ENCODE data around the gene LAPTM4A.

DNA sequence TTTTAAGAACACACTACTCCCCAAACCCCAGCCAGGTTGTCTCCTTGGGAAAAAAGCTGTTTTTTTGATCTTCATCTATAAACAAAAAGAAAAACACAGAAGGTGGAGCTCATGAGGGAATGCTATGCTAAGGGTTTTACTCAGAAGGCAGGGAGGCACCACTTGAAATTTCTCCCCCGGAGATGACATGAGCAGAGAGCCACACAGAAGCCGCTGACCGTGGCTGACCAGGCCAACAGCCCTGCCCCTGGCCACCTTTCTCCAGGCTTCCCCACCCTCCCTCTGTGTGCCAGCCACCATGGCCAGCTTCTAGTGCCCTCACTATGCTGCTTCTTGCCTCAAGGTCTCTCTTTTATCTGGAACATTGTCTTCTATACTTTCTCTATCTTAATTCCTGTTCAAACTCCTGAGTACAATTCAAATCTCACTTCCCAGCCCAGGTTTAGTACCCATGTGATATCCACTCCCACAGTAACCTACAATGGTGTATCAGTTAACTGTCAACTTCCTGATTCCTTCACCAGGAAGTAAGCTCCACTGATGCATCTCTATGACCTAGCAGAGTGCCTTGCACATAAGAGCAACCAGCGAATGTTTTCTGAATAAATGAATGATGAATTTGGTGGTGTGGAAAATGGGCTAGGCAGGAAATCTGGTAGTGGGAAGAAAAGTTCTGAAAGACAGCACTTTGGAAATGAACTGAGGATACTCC, 15.3 kb downstream of the LAPTM4A start:
- TF ChIP-seq, protein P1, sequence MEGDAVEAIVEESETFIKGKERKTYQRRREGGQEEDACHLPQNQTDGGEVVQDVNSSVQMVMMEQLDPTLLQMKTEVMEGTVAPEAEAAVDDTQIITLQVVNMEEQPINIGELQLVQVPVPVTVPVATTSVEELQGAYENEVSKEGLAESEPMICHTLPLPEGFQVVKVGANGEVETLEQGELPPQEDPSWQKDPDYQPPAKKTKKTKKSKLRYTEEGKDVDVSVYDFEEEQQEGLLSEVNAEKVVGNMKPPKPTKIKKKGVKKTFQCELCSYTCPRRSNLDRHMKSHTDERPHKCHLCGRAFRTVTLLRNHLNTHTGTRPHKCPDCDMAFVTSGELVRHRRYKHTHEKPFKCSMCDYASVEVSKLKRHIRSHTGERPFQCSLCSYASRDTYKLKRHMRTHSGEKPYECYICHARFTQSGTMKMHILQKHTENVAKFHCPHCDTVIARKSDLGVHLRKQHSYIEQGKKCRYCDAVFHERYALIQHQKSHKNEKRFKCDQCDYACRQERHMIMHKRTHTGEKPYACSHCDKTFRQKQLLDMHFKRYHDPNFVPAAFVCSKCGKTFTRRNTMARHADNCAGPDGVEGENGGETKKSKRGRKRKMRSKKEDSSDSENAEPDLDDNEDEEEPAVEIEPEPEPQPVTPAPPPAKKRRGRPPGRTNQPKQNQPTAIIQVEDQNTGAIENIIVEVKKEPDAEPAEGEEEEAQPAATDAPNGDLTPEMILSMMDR (conservative IDR thresholded peaks at IDR 0.05): no peak
- no peak for TF ChIP-seq EZH2 (IDR thresholded peaks at IDR 0.05; ENCODE audit: low read depth)

Measured in PC-9 (cell line).